GM12878 (cell line): Measurements from ENCODE around the gene GTPBP6. TPM values are rescaled to one million over a fixed set of nuclear protein-coding genes. Genes with fewer than 3 reads are reported as not detected.
A peak's percentile ranks its signal among the peaks of the same experiment; 100 is the strongest.

ENCODE experiments used
- CBFB ChIP-seq: IDR thresholded peaks from 2 replicates; pipeline ENCODE4 v1.6.1; 2016; ENCODE audit warnings: antibody characterized with exemption, low read depth
- CEBPZ ChIP-seq: fragments of 150-350 bp; IDR thresholded peaks from 2 replicates; pipeline ENCODE4 v1.6.1; 2016; ENCODE audit warnings: low read depth, low read length
- CHD2 ChIP-seq: IDR thresholded peaks from 2 replicates; pipeline ENCODE4 v1.6.1; 2011; ENCODE audit warnings: low read depth, low read length, improper control_type of control experiment, borderline replicate concordance
- EGR1 ChIP-seq, 2 experiments: IDR thresholded peaks; 1 replicate in 1 of 2; 2 replicates in 1 of 2; pipeline ENCODE4 v1.6.1; 2011 to 2012; ENCODE audit warnings: low read depth in 2 of 2, low read length in 2 of 2, borderline replicate concordance in 1 of 2, mild to moderate bottlenecking in 1 of 2, moderate library complexity in 1 of 2
- FOXK2 ChIP-seq: fragments of 450-650 bp; IDR thresholded peaks from 2 replicates; pipeline ENCODE4 v1.6.1; 2017; ENCODE audit warnings: mild to moderate bottlenecking, moderate library complexity
- IKZF1 ChIP-seq: fragments of 450-650 bp; conservative IDR thresholded peaks from 2 replicates; pipeline ENCODE4 v1.6.1; 2017; ENCODE audit warnings: antibody characterized with exemption, mild to moderate bottlenecking
- IKZF2 ChIP-seq, 2 experiments: fragments of 450-650 bp; IDR thresholded peaks; 2 replicates each; pipeline ENCODE4 v1.6.1; 2017; ENCODE audit warnings: mild to moderate bottlenecking in 2 of 2, moderate library complexity in 2 of 2
- JUND ChIP-seq: IDR thresholded peaks from 2 replicates; pipeline ENCODE4 v1.6.1; 2012; ENCODE audit warnings: low read depth, mild to moderate bottlenecking, low read length, improper control_type of control experiment, moderate library complexity
- NKRF ChIP-seq: fragments of 450-650 bp; conservative IDR thresholded peaks from 2 replicates; pipeline ENCODE4 v1.6.1; 2017; ENCODE audit warnings: mild to moderate bottlenecking, moderate library complexity
- NR2C1 ChIP-seq: fragments of 450-650 bp; IDR thresholded peaks from 2 replicates; pipeline ENCODE4 v1.6.1; 2017; ENCODE audit warnings: antibody characterized with exemption, mild to moderate bottlenecking, moderate library complexity
- PAX5 ChIP-seq: IDR thresholded peaks from 2 replicates; pipeline ENCODE4 v1.6.1; 2011; ENCODE audit warnings: low read depth, low read length, borderline replicate concordance
- PKNOX1 ChIP-seq: fragments of 450-650 bp; IDR thresholded peaks from 2 replicates; pipeline ENCODE4 v1.6.1; 2016; ENCODE audit warnings: mild to moderate bottlenecking
- REST ChIP-seq: IDR thresholded peaks from 2 replicates; pipeline ENCODE4 v1.6.1; 2012; ENCODE audit warnings: mild to moderate bottlenecking, low read depth, low read length
- SMAD1 ChIP-seq: fragments of 450-650 bp; IDR thresholded peaks from 2 replicates; pipeline ENCODE4 v1.6.1; 2018; ENCODE audit warnings: mild to moderate bottlenecking, low read depth; ENCODE audit not compliant: partially characterized antibody
- ZBED1 ChIP-seq: IDR thresholded peaks from 2 replicates; pipeline ENCODE4 v1.6.1; 2016; ENCODE audit warnings: borderline replicate concordance
- ZBTB33 ChIP-seq: fragments of 450-650 bp; IDR thresholded peaks from 2 replicates; pipeline ENCODE4 v1.6.1; 2017; ENCODE audit warnings: mild to moderate bottlenecking
- ZSCAN29 ChIP-seq: fragments of 450-650 bp; IDR thresholded peaks from 2 replicates; pipeline ENCODE4 v1.6.1; 2017; ENCODE audit warnings: mild to moderate bottlenecking, moderate library complexity
- polyA plus RNA-seq, 11 experiments: library from polyadenylated mRNA; depleted of rRNA in 4 of 11; unstranded in 6 of 11; stranded (reverse) in 5 of 11; fragments of >200 nt; fragmentation: Nextera tagmentation in 4 of 11; fragmentation: Illumina TruSeq in 1 of 11; extraction: Ambion mirVana in 4 of 11; extraction: Trizol in 1 of 11; gene quantifications; 1 replicate in 1 of 11; 2 replicates in 10 of 11; pipeline versions ENCODE4 v1.2.1 to v1.2.3, GENCODE V29; 2011 to 2016; ENCODE audit warnings: inconsistent platforms in 2 of 11, missing spikeins in 2 of 11, low read depth in 1 of 11
- total RNA-seq, 4 experiments: library from RNA; depleted of rRNA in 3 of 4; stranded (reverse); fragments of >200 nt in 3 of 4; fragmentation: Illumina TruSeq in 1 of 4; extraction: Trizol in 1 of 4; gene quantifications; 2 replicates each; pipeline versions ENCODE4 v1.2.1 to v1.2.3, GENCODE V29; 2013 to 2021

GTPBP6 gene
- total and polyA plus RNA-seq, 10 of the 15 experiments (the other 5 are each of a cell fraction or from before 2014, with no cell fraction given): 0.31 to 71.0 (median 21.1) TPM

- TF ChIP-seq FOXK2: no peak
- TF ChIP-seq PKNOX1: peak; percentile 100
- TF ChIP-seq NR2C1: no peak
- peak in 1 of 2 experiments; percentile 52; a peak in 1 of 4 replicates for TF ChIP-seq IKZF2 (IDR thresholded peaks at IDR 0.05)
- no peak for TF ChIP-seq ZBED1
- no peak for TF ChIP-seq SMAD1
- peak; percentile 75 for TF ChIP-seq NKRF
- TF ChIP-seq CHD2: peak; percentile 95
- TF ChIP-seq CBFB: peak; percentile 4; the same call in 1 of the 2 replicates
- TF ChIP-seq ZSCAN29: no peak
- TF ChIP-seq ZBTB33: no peak; the same call in 1 of the 2 replicates
- TF ChIP-seq CEBPZ: peak; percentile 56
- 0 out of 2 replicates have a peak, but pooled peaks have one; percentile 12 for TF ChIP-seq IKZF1
- no peak for TF ChIP-seq REST
- TF ChIP-seq JUND: no peak
- TF ChIP-seq EGR1 (IDR thresholded peaks at IDR 0.05; ENCODE audit: borderline replicate concordance in 1 of 2, low read depth in 2 of 2, low read length in 2 of 2): peak; percentile 37 to 97
- TF ChIP-seq PAX5: peak; percentile 63; the same call in 1 of the 2 replicates
Observed at GRCh38 chrX:318739-319578, at the start of gene GTPBP6 (continued).
